BLaER1 (cell line): Measurements from ENCODE around the gene KRT80.

ENCODE experiments used
- H3K27ac ChIP-seq: shearing (Covaris generic); formaldehyde crosslinking; 2 replicates; pipeline ENCODE4 v1.8.1; 2022
- H3K27me3 ChIP-seq: shearing (Covaris generic); formaldehyde crosslinking; 2 replicates; pipeline ENCODE4 v1.8.1; 2022
- H3K36me3 ChIP-seq: shearing (Covaris generic); formaldehyde crosslinking; 2 replicates; pipeline ENCODE4 v1.8.1; 2022
- H3K4me1 ChIP-seq: shearing (Covaris generic); formaldehyde crosslinking; 2 replicates; pipeline ENCODE4 v1.8.1; 2022
- H3K4me2 ChIP-seq: shearing (Covaris generic); formaldehyde crosslinking; 2 replicates; pipeline ENCODE4 v1.8.1; 2022
- H3K4me3 ChIP-seq: shearing (Covaris generic); formaldehyde crosslinking; 2 replicates; pipeline ENCODE4 v1.8.1; 2022
- H3K9ac ChIP-seq: shearing (Covaris generic); formaldehyde crosslinking; 2 replicates; pipeline ENCODE4 v1.8.1; 2022
- H3K9me3 ChIP-seq: shearing (Covaris generic); formaldehyde crosslinking; 2 replicates; pipeline ENCODE4 v1.8.1; 2022
- H4K20me1 ChIP-seq: shearing (Covaris generic); formaldehyde crosslinking; 2 replicates; pipeline ENCODE4 v1.8.1; 2022
- Cebpa-rat ChIP-seq: shearing (Covaris generic); IDR thresholded peaks from 2 replicates; pipeline ENCODE4 v1.8.1; 2022

KRT80 gene

GRCh38 chr12:52170827-52171226 is 21.0 kb downstream of the KRT80 start:
- Histone ChIP-seq H3K36me3 (no peaks in the 10 kb centered on the region), H3K4me1 (peaks cover 25% of the 10 kb centered on the region), H3K4me3 (no peak overlapping the region), H3K27ac (no peak overlapping the region), H4K20me1 (no peaks in the 10 kb centered on the region), H3K27me3 (no peaks in the 10 kb centered on the region), H3K9ac (no peak overlapping the region), H3K9me3 (no peaks in the 10 kb centered on the region), H3K4me2 (no peak overlapping the region)
- TF ChIP-seq Cebpa-rat, result no peak

GRCh38 chr12:52169886-52170285 is 21.9 kb downstream of the KRT80 start:
- H3K9ac ChIP-seq, result no peak overlapping the region
- H3K4me1 ChIP-seq, result peaks cover 16% of the 10 kb centered on the region
- no peak overlapping the region for H3K4me2 ChIP-seq
- no peak overlapping the region for H3K27ac ChIP-seq
- no peak overlapping the region for H3K4me3 ChIP-seq
- H3K9me3 ChIP-seq, result no peaks in the 10 kb centered on the region
- no peaks in the 10 kb centered on the region for H3K36me3 ChIP-seq
- no peak for TF ChIP-seq Cebpa-rat
- H3K27me3 ChIP-seq, result no peaks in the 10 kb centered on the region
- H4K20me1 ChIP-seq, result no peaks in the 10 kb centered on the region

GRCh38 chr12:52168019-52168717 is 23.6 kb downstream of the KRT80 start:
- no peaks in the 10 kb centered on the region for H3K27me3 ChIP-seq
- peaks cover 14% of the 10 kb centered on the region; the same call in 1 of the 2 replicates for H3K4me1 ChIP-seq
- H3K4me3 ChIP-seq, result no peak overlapping the region
- no peak for TF ChIP-seq Cebpa-rat
- H3K36me3 ChIP-seq, result no peaks in the 10 kb centered on the region
- H3K9ac ChIP-seq, result no peak overlapping the region
- H3K27ac ChIP-seq, result no peak overlapping the region
- H4K20me1 ChIP-seq, result no peaks in the 10 kb centered on the region
- H3K9me3 ChIP-seq, result no peaks in the 10 kb centered on the region
- H3K4me2 ChIP-seq, result no peak overlapping the region

- H3K27ac ChIP-seq, result no peak overlapping the region
- no peaks in the 10 kb centered on the region for H3K36me3 ChIP-seq
- H4K20me1 ChIP-seq, result no peaks in the 10 kb centered on the region
- H3K27me3 ChIP-seq, result no peaks in the 10 kb centered on the region
- no peak overlapping the region for H3K4me3 ChIP-seq
- H3K9me3 ChIP-seq, result no peaks in the 10 kb centered on the region
- TF ChIP-seq Cebpa-rat, result no peak
- peaks cover 14% of the 10 kb centered on the region; the same call in 1 of the 2 replicates for H3K4me1 ChIP-seq
- no peak overlapping the region for H3K9ac ChIP-seq
- no peak overlapping the region for H3K4me2 ChIP-seq
Measured at GRCh38 chr12:52167526-52167925, 24.3 kb downstream of the KRT80 start.

- no peak for TF ChIP-seq Cebpa-rat
- no peaks in the 10 kb centered on the region for H4K20me1 ChIP-seq
- H3K36me3 ChIP-seq, result no peaks in the 10 kb centered on the region
- H3K4me1 ChIP-seq, result peaks cover 14% of the 10 kb centered on the region; the same call in 1 of the 2 replicates
- H3K27me3 ChIP-seq, result no peaks in the 10 kb centered on the region
- H3K4me3 ChIP-seq, result no peak overlapping the region
- H3K4me2 ChIP-seq, result no peak overlapping the region
- H3K27ac ChIP-seq, result no peak overlapping the region
- H3K9ac ChIP-seq, result no peak overlapping the region
- H3K9me3 ChIP-seq, result no peaks in the 10 kb centered on the region
Measured at GRCh38 chr12:52166672-52167071, 25.1 kb downstream of the KRT80 start.

GRCh38 chr12:52165096-52165855 is 26.5 kb downstream of the KRT80 start:
- no peak overlapping the region for H3K4me3 ChIP-seq
- no peaks in the 10 kb centered on the region for H4K20me1 ChIP-seq
- TF ChIP-seq Cebpa-rat, result no peak
- no peak overlapping the region for H3K9ac ChIP-seq
- H3K4me1 ChIP-seq, result peaks cover 14% of the 10 kb centered on the region; the same call in 1 of the 2 replicates
- H3K27ac ChIP-seq, result no peak overlapping the region
- no peaks in the 10 kb centered on the region for H3K27me3 ChIP-seq
- no peak overlapping the region for H3K4me2 ChIP-seq
- H3K9me3 ChIP-seq, result no peaks in the 10 kb centered on the region
- H3K36me3 ChIP-seq, result no peaks in the 10 kb centered on the region

- Histone ChIP-seq H3K4me2 (no peak overlapping the region), H3K27me3 (no peaks in the 10 kb centered on the region), H4K20me1 (no peaks in the 10 kb centered on the region), H3K4me1 (peaks cover 14% of the 10 kb centered on the region; the same call in 1 of the 2 replicates), H3K9me3 (no peaks in the 10 kb centered on the region), H3K36me3 (no peaks in the 10 kb centered on the region), H3K27ac (no peak overlapping the region), H3K4me3 (no peak overlapping the region), H3K9ac (no peak overlapping the region)
- TF ChIP-seq Cebpa-rat, result no peak
Measured at GRCh38 chr12:52164624-52165023, 27.2 kb downstream of the KRT80 start.

- Histone ChIP-seq H3K4me1 (peaks cover 9% of the 10 kb centered on the region; the same call in 1 of the 2 replicates), H3K36me3 (no peaks in the 10 kb centered on the region), H3K9ac (no peak overlapping the region), H3K27me3 (no peaks in the 10 kb centered on the region), H4K20me1 (no peaks in the 10 kb centered on the region), H3K27ac (no peak overlapping the region), H3K9me3 (no peaks in the 10 kb centered on the region), H3K4me3 (no peak overlapping the region), H3K4me2 (no peak overlapping the region)
- TF ChIP-seq Cebpa-rat, result no peak
Measured at GRCh38 chr12:52162981-52163380, 28.8 kb downstream of the KRT80 start.

GRCh38 chr12:52160200-52160599 is 31.6 kb downstream of the KRT80 start:
- no peak for TF ChIP-seq Cebpa-rat
- Histone ChIP-seq H3K27me3 (no peaks in the 10 kb centered on the region), H3K4me3 (no peak overlapping the region), H3K27ac (no peak overlapping the region), H3K36me3 (no peaks in the 10 kb centered on the region), H3K4me1 (peaks cover 9% of the 10 kb centered on the region; the same call in 1 of the 2 replicates), H3K9ac (no peak overlapping the region), H3K9me3 (no peaks in the 10 kb centered on the region), H4K20me1 (no peaks in the 10 kb centered on the region), H3K4me2 (no peak overlapping the region)

GRCh38 chr12:52157566-52158150 is 34.2 kb downstream of the KRT80 start:
- no peak for TF ChIP-seq Cebpa-rat
- peaks cover 2% of the 10 kb centered on the region; the same call in 1 of the 2 replicates for H3K4me1 ChIP-seq
- no peak overlapping the region for H3K9ac ChIP-seq
- H3K36me3 ChIP-seq, result no peaks in the 10 kb centered on the region
- H3K9me3 ChIP-seq, result no peaks in the 10 kb centered on the region
- no peak overlapping the region for H3K4me2 ChIP-seq
- H3K4me3 ChIP-seq, result no peak overlapping the region
- no peaks in the 10 kb centered on the region for H4K20me1 ChIP-seq
- no peaks in the 10 kb centered on the region for H3K27me3 ChIP-seq
- H3K27ac ChIP-seq, result no peak overlapping the region
